ENCODE results near the gene TSSK6. TPM values are rescaled to one million over a fixed set of nuclear protein-coding genes. Genes with fewer than 3 reads are reported as not detected.

TSSK6 gene
- total RNA-seq, 1 donor from 2014 or later, result 1.8 TPM

- Mint-ChIP-seq H3K4me1 (ENCODE audit: low read depth) (peaks cover 10% of the 10 kb centered on the region), H3K4me3 (ENCODE audit: unreplicated experiment) (no peak overlapping the region), H3K27me3 (ENCODE audit: low read depth) (peaks cover 3% of the 10 kb centered on the region), H3K9me3 (ENCODE audit: low read depth) (no peaks in the 10 kb centered on the region), H3K36me3 (ENCODE audit: low read depth) (no peaks in the 10 kb centered on the region), H3K27ac (ENCODE audit: unreplicated experiment) (no peak overlapping the region)
- TF ChIP-seq, protein P1, sequence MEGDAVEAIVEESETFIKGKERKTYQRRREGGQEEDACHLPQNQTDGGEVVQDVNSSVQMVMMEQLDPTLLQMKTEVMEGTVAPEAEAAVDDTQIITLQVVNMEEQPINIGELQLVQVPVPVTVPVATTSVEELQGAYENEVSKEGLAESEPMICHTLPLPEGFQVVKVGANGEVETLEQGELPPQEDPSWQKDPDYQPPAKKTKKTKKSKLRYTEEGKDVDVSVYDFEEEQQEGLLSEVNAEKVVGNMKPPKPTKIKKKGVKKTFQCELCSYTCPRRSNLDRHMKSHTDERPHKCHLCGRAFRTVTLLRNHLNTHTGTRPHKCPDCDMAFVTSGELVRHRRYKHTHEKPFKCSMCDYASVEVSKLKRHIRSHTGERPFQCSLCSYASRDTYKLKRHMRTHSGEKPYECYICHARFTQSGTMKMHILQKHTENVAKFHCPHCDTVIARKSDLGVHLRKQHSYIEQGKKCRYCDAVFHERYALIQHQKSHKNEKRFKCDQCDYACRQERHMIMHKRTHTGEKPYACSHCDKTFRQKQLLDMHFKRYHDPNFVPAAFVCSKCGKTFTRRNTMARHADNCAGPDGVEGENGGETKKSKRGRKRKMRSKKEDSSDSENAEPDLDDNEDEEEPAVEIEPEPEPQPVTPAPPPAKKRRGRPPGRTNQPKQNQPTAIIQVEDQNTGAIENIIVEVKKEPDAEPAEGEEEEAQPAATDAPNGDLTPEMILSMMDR (IDR thresholded peaks at IDR 0.05), result no peak
- no peak for DNase-seq (ENCODE audit: low spot score)
Observed at GRCh38 chr19:19540064-19540714, 24.8 kb upstream of the TSSK6 start.

DNA sequence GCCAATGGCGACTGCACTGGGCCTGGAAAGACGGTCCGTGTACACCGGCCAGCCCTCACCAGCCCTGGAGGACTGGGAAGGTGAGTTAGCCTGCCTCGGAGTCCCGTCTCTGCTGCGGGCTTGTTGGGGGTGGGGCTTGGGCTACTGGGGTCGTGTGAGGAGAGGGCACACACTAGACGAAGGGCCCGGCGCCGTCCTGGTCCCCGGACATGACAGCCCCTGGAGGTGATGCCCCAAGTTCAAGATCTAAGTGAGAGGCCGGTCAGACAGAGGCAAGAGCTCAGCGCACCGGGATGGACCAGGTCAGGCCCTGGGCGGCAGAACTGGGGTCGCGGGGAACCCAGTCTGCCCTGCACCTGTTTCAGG, 24.3 kb upstream of the TSSK6 start:
- TF ChIP-seq, protein P1 (IDR thresholded peaks at IDR 0.05), result no peak
- H3K4me1 Mint-ChIP-seq (ENCODE audit: low read depth), result peaks cover 10% of the 10 kb centered on the region
- peak; percentile 93 for DNase-seq (ENCODE audit: low spot score)
- H3K36me3 Mint-ChIP-seq (ENCODE audit: low read depth), result no peaks in the 10 kb centered on the region
- no peaks in the 10 kb centered on the region for H3K9me3 Mint-ChIP-seq (ENCODE audit: low read depth)
- no peak overlapping the region for H3K27ac Mint-ChIP-seq (ENCODE audit: unreplicated experiment)
- H3K4me3 Mint-ChIP-seq (ENCODE audit: unreplicated experiment), result no peak overlapping the region
- peaks cover 3% of the 10 kb centered on the region for H3K27me3 Mint-ChIP-seq (ENCODE audit: low read depth)

GRCh38 chr19:19538785-19539166, 23.4 kb upstream of the TSSK6 start:
- H3K9me3 Mint-ChIP-seq (ENCODE audit: low read depth), result no peaks in the 10 kb centered on the region
- no peak overlapping the region for H3K27ac Mint-ChIP-seq (ENCODE audit: unreplicated experiment)
- no peak for DNase-seq (ENCODE audit: low spot score)

DNA sequence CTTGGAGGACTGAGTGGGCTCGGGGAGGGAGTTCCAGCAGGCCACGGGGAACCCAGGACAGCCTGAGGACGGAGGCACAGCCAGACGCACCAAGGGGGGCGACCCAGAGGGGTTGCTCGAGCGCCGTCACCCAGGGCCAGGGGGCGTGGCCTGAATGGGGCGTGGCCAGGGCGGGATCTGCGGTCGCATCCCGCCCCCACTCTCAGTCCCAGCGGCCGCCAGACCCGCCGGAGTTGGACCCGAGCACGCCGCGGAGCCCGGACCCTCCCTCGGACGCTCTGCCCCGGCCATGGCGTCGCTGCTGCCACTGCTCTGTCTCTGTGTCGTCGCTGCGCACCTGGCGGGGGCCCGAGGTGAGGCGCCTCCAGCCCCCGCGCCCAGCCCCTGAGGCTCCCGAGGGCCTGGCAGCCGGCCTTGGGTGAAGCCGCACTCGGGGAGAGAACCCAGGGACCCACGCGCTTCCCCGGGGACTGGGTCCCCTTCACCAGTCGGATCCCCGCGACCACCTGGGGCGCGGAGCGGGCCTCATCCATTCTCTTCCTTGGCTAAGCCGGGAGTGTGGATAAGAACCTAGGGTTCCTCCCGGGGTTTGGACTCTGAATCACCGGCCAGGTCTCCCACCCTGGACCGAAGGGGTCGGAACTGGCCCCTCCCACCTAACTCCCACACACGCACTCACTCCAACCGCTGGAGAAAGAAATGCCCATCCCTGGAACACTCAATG, 22.9 kb upstream of the TSSK6 start, which contains the start of gene CILP2:
TSS of gene CILP2 (plus strand) at position 205 of the 724 bp plus-strand sequence. CDS start at position 290, 85 bp downstream.
- Mint-ChIP-seq H3K27ac (ENCODE audit: unreplicated experiment) (no peak within 1 kb of the TSS), H3K4me3 (ENCODE audit: unreplicated experiment) (peak within 1 kb of the TSS; percentile 48), H3K27me3 (ENCODE audit: low read depth) (peaks cover 3% of the 10 kb centered on the region), H3K36me3 (ENCODE audit: low read depth) (no peaks in the 10 kb centered on the region), H3K9me3 (ENCODE audit: low read depth) (no peaks in the 10 kb centered on the region), H3K4me1 (ENCODE audit: low read depth) (peaks cover 20% of the 10 kb centered on the region)
- TF ChIP-seq, protein P1 (IDR thresholded peaks at IDR 0.05), result no peak
- DNase-seq (ENCODE audit: low spot score), result no peak

More at GRCh38 chr19:19538785-19539166, 23.4 kb upstream of the TSSK6 start:
- H3K4me3 Mint-ChIP-seq (ENCODE audit: unreplicated experiment), result peak overlapping the region; percentile 48
- TF ChIP-seq, protein P1 (IDR thresholded peaks at IDR 0.05), result no peak
- peaks cover 3% of the 10 kb centered on the region for H3K27me3 Mint-ChIP-seq (ENCODE audit: low read depth)
- no peaks in the 10 kb centered on the region for H3K36me3 Mint-ChIP-seq (ENCODE audit: low read depth)
- peaks cover 17% of the 10 kb centered on the region for H3K4me1 Mint-ChIP-seq (ENCODE audit: low read depth)

DNA sequence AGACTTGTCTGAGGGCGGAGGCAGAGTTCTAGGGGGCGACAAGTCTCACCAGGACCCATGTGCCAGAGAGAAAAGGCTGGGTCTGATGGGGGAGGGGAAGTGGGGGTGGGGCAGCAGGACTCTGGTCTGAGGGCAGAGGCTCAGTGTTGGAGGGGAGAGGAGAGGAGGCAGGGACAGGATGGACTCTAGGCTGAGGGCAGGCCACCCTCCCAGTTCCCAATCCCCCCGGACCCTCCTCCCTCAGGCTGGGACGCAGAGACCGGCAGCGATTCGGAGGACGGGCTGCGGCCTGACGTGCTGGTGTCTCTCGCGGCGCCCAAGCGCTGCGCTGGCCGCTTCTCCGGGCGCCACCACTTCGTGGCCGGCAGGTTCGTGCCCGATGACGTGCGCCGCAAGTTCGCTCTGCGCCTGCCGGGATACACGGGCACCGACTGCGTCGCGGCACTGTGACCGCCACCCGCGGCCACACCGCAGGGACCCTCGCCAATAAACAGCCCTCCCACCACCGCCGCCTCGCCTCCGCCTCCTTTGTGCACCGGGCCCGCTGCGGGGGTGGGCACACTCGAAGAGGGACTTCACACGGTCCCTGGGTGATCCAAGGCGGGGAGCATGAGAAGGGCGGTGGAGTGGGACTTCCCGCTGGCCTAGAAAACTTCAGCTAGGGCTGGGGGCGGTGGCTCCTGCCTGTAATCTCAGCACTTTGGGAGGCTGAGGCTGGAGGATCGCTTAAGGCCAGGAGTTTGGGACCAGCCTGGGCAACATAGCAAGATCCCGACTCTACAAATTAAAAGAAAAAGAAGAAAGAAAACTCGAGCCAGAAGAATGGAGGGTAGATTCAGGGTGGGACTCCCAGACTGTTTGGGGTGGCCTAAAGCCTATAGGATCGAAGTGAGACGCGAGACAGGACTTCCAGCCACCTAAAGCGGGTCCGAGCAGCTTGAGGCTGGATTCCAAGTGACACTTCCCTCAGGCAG, 22.0 kb upstream of the TSSK6 start:
- DNase-seq (ENCODE audit: low spot score), result no peak
- Mint-ChIP-seq H3K9me3 (ENCODE audit: low read depth) (no peaks in the 10 kb centered on the region), H3K36me3 (ENCODE audit: low read depth) (no peaks in the 10 kb centered on the region), H3K4me3 (ENCODE audit: unreplicated experiment) (peak overlapping the region; percentile 41), H3K27ac (ENCODE audit: unreplicated experiment) (no peak overlapping the region), H3K27me3 (ENCODE audit: low read depth) (peaks cover 3% of the 10 kb centered on the region), H3K4me1 (ENCODE audit: low read depth) (peaks cover 20% of the 10 kb centered on the region)
- TF ChIP-seq, protein P1 (IDR thresholded peaks at IDR 0.05), result no peak
